ENCODE results near the gene COX7A2L. TPM values are rescaled to one million over a fixed set of nuclear protein-coding genes. Genes with fewer than 3 reads are reported as not detected.

The COX7A2L gene
- total and polyA plus RNA-seq, 2 of the 8 experiments (the other 6 are each of a cell fraction or from before 2014, with no cell fraction given) = 85.6 to 114 TPM

- H3K4ac ChIP-seq (replicated peaks; ENCODE audit: insufficient read length, low read depth, low read length) = no peak overlapping the region
- H3K4me1 ChIP-seq (replicated peaks in 1 of 4; ENCODE audit: control insufficient read depth in 3 of 4, insufficient read depth in 4 of 4, low read length in 3 of 4) = no peaks in the 10 kb centered on the region; a peak in 1 of 7 replicates
- H3K56ac ChIP-seq (replicated peaks; ENCODE audit: insufficient read length, low read depth, low read length) = no peak overlapping the region
- H3K9ac ChIP-seq (replicated peaks in 1 of 4; ENCODE audit: extremely low read depth in 1 of 4, low read depth in 3 of 4, low read length in 3 of 4) = no peak overlapping the region
- no peak for DNase-seq (ENCODE audit: low read depth in 1 of 2, low spot score in 2 of 2)
- no peaks in the 10 kb centered on the region for H3K27me3 ChIP-seq (replicated peaks in 1 of 4; ENCODE audit: control insufficient read depth in 3 of 4, extremely low read depth in 1 of 4, insufficient read depth in 3 of 4, low read length in 3 of 4)
- H2BK15ac ChIP-seq (ENCODE audit: low read length) = no peak overlapping the region
- H2AFZ ChIP-seq (ENCODE audit: low read length) = no peak overlapping the region
- no peaks in the 10 kb centered on the region for H3K9me3 ChIP-seq (ENCODE audit: insufficient read depth in 2 of 2, low read depth in 1 of 2, low read length in 1 of 2)
- peaks cover 3 to 39% (median 31%) of the 10 kb centered on the region in 4 experiments; a peak in 7 of 8 replicates for H3K36me3 ChIP-seq (ENCODE audit: control insufficient read depth in 2 of 4, insufficient read depth in 4 of 4, low read length in 3 of 4)
- no peak overlapping the region for H3K4me3 ChIP-seq (ENCODE audit: extremely low read depth in 1 of 4, insufficient read depth in 2 of 4, low read depth in 3 of 4, low read length in 4 of 4)
- POLR2A ChIA-PET (ENCODE audit: partially characterized antibody) = no interaction called here
- H3K14ac ChIP-seq (ENCODE audit: insufficient read length) = no peak overlapping the region
- H2BK120ac ChIP-seq (replicated peaks; ENCODE audit: low read depth, low read length) = no peak overlapping the region
- no peak overlapping the region for H2BK20ac ChIP-seq (ENCODE audit: low read length)
- no peak overlapping the region for H3K18ac ChIP-seq (ENCODE audit: extremely low read depth, low read length)
- H2AK5ac ChIP-seq (ENCODE audit: low read depth, low read length) = no peak overlapping the region
- 90% methylated on average over 4 of the region's 4 CpGs; no CpG with 5 or more reads in 1 of the 2 experiments for WGBS, 2 experiments (ENCODE audit: extremely low coverage in 1 of 2, insufficient coverage in 1 of 2, insufficient read length in 1 of 2, insufficient replicate concordance in 2 of 2, low coverage in 1 of 2, low lambda C conversion rate in 2 of 2, missing lambda C conversion rate in 1 of 2)
- no peaks in the 10 kb centered on the region for H3K79me2 ChIP-seq (ENCODE audit: control insufficient read depth in 1 of 2, insufficient read depth in 2 of 2, low read length in 2 of 2)
- H3K23me2 ChIP-seq (ENCODE audit: low read depth, low read length) = no peaks in the 10 kb centered on the region
- no peak overlapping the region for H4K5ac ChIP-seq (ENCODE audit: insufficient read length, low read depth, low read length)
- peaks cover 0 to 8% of the 10 kb centered on the region in 2 experiments for H4K20me1 ChIP-seq (replicated peaks in 1 of 2; ENCODE audit: control insufficient read depth in 1 of 2, insufficient read depth in 2 of 2, low read length in 2 of 2)
- H3K27ac ChIP-seq (ENCODE audit: low read depth, low read length) = no peak overlapping the region
- no peak overlapping the region for H2BK5ac ChIP-seq (ENCODE audit: low read depth, low read length)
- no peak overlapping the region for H2BK12ac ChIP-seq (ENCODE audit: low read depth, low read length)
- H4K91ac ChIP-seq (replicated peaks; ENCODE audit: insufficient read length, low read length) = no peak overlapping the region
- FAIRE-seq = no peak
- no peak overlapping the region for H4K8ac ChIP-seq (ENCODE audit: extremely low read depth, insufficient read depth, low read length)
- no peak overlapping the region for H3K4me2 ChIP-seq (ENCODE audit: insufficient read depth in 1 of 2, low read depth in 2 of 2, low read length in 2 of 2)
- no peaks in the 10 kb centered on the region for H3K79me1 ChIP-seq (ENCODE audit: low read depth, low read length)
- CTCF ChIA-PET (ENCODE audit: partially characterized antibody) = interaction anchor here (1.1 to 1.5 kb wide), 2 partner anchors 9 to 13 kb away, joined by 3 to 4 read pairs; no protein-coding TSS in a partner anchor
- H3K23ac ChIP-seq (ENCODE audit: insufficient read length) = no peak overlapping the region
- TF ChIP-seq POLR2A (IDR thresholded peaks at IDR 0.05; ENCODE audit: control extremely low read depth in 1 of 2, low read depth in 2 of 2, low read length in 2 of 2) (no peak), NANOG (IDR thresholded peaks at IDR 0.05; ENCODE audit: insufficient read depth, low read depth, low read length, poor library complexity, severe bottlenecking) (no peak), RNF2 (IDR thresholded peaks at IDR 0.05; ENCODE audit: borderline replicate concordance, low read depth, low read length, missing control alignments, poor library complexity, severe bottlenecking) (no peak), EP300 (IDR thresholded peaks at IDR 0.05; ENCODE audit: borderline replicate concordance in 1 of 2, low read depth in 2 of 2, low read length in 2 of 2) (no peak), GABPA (IDR thresholded peaks at IDR 0.05; ENCODE audit: borderline replicate concordance, insufficient read depth, low read length) (no peak), SP2 (IDR thresholded peaks at IDR 0.05; ENCODE audit: low read length) (no peak), RBBP5 (IDR thresholded peaks at IDR 0.05; ENCODE audit: borderline replicate concordance, low read depth, low read length) (no peak), TCF12 (IDR thresholded peaks at IDR 0.05; ENCODE audit: low read depth, low read length) (no peak), TBP (IDR thresholded peaks at IDR 0.05; ENCODE audit: low read depth, low read length) (no peak)
- TF ChIP-seq, protein P1, sequence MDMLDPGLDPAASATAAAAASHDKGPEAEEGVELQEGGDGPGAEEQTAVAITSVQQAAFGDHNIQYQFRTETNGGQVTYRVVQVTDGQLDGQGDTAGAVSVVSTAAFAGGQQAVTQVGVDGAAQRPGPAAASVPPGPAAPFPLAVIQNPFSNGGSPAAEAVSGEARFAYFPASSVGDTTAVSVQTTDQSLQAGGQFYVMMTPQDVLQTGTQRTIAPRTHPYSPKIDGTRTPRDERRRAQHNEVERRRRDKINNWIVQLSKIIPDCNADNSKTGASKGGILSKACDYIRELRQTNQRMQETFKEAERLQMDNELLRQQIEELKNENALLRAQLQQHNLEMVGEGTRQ (IDR thresholded peaks at IDR 0.05; ENCODE audit: low read length) = no peak
- TF ChIP-seq, protein P2, sequence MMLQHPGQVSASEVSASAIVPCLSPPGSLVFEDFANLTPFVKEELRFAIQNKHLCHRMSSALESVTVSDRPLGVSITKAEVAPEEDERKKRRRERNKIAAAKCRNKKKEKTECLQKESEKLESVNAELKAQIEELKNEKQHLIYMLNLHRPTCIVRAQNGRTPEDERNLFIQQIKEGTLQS (IDR thresholded peaks at IDR 0.05; ENCODE audit: insufficient read depth, low read depth, low read length) = no peak
Measured at GRCh38 chr2:42333579-42333978, 27.4 kb downstream of the COX7A2L start.

All from H1 (cell line).